Neuronal stem cell (in vitro differentiated cells): ENCODE results near the gene STRN4.

Source experiments
- DNase-seq: peaks from one replicate; pipeline ENCODE4 v3.0.0-alpha.2; 2013; ENCODE audit warnings: low spot score
- H2AFZ ChIP-seq: one replicate; pipeline ENCODE4 v1.6.1; 2013; ENCODE audit warnings: mild to moderate bottlenecking, low read length, inconsistent platforms
- H2AK5ac ChIP-seq: 2 replicates; pipeline ENCODE4 v1.6.1; 2013; ENCODE audit warnings: low read depth, mild to moderate bottlenecking, inconsistent platforms, low read length, moderate library complexity, mixed read lengths
- H2BK120ac ChIP-seq: 2 replicates; pipeline ENCODE4 v1.6.1; 2013; ENCODE audit warnings: low read depth, mild to moderate bottlenecking, inconsistent platforms, low read length, moderate library complexity, mixed read lengths
- H2BK12ac ChIP-seq: one replicate; pipeline ENCODE4 v1.6.1; 2013; ENCODE audit warnings: low read length, inconsistent platforms
- H2BK15ac ChIP-seq: 2 replicates; pipeline ENCODE4 v1.6.1; 2013; ENCODE audit warnings: mild to moderate bottlenecking, low read length, inconsistent platforms, mixed read lengths
- H2BK5ac ChIP-seq: one replicate; pipeline ENCODE4 v1.6.1; 2013; ENCODE audit warnings: inconsistent platforms, mild to moderate bottlenecking, low read length, moderate library complexity
- H3K14ac ChIP-seq: one replicate; pipeline ENCODE4 v1.6.1; 2013; ENCODE audit warnings: low read length, inconsistent platforms
- H3K18ac ChIP-seq: 2 replicates; pipeline ENCODE4 v1.6.1; 2013; ENCODE audit warnings: low read length, inconsistent platforms
- H3K23ac ChIP-seq: 2 replicates; pipeline ENCODE4 v1.6.1; 2013; ENCODE audit warnings: low read depth, mild to moderate bottlenecking, mixed read lengths, low read length, inconsistent platforms; ENCODE audit not compliant: poor library complexity
- H3K27ac ChIP-seq: replicated peaks from 3 replicates; pipeline ENCODE4 v1.5.1; 2013; ENCODE audit warnings: low read length, inconsistent platforms
- H3K27me3 ChIP-seq, 3 experiments: 2 replicates each; pipeline ENCODE4 v1.6.1; 2013; ENCODE audit warnings: low read length in 3 of 3, mild to moderate bottlenecking in 2 of 3, inconsistent platforms in 1 of 3, low read depth in 1 of 3, mixed read lengths in 1 of 3, moderate library complexity in 1 of 3; ENCODE audit not compliant: control insufficient read depth in 3 of 3, insufficient read depth in 3 of 3
- H3K36me3 ChIP-seq, 2 donors: replicated peaks in 1 of 2; 2 replicates each; pipeline ENCODE4 v1.6.1; 2013; ENCODE audit warnings: low read length in 2 of 2; ENCODE audit not compliant: control insufficient read depth in 2 of 2, insufficient read depth in 2 of 2
- H3K4ac ChIP-seq: 2 replicates; pipeline ENCODE4 v1.6.1; 2013; ENCODE audit warnings: inconsistent platforms, mild to moderate bottlenecking, low read length, moderate library complexity
- H3K4me1 ChIP-seq, 2 donors: 1 replicate in 1 of 2; 2 replicates in 1 of 2; pipeline ENCODE4 v1.6.1; 2013; ENCODE audit warnings: low read length in 2 of 2, low read depth in 1 of 2; ENCODE audit not compliant: control insufficient read depth in 2 of 2, insufficient read depth in 1 of 2
- H3K4me2 ChIP-seq: one replicate; pipeline ENCODE4 v1.6.1; 2013; ENCODE audit warnings: mild to moderate bottlenecking, low read length, inconsistent platforms; ENCODE audit not compliant: insufficient read depth, poor library complexity, severe bottlenecking
- H3K4me3 ChIP-seq, 2 donors: 2 replicates each; pipeline ENCODE4 v1.5.1; 2013; ENCODE audit warnings: low read length in 2 of 2, mild to moderate bottlenecking in 2 of 2, inconsistent platforms in 1 of 2, moderate library complexity in 1 of 2
- H3K79me1 ChIP-seq: one replicate; pipeline ENCODE4 v1.6.1; 2013; ENCODE audit warnings: low read depth, mild to moderate bottlenecking, inconsistent platforms, low read length, moderate library complexity
- H3K9ac ChIP-seq: one replicate; pipeline ENCODE4 v1.6.1; 2013; ENCODE audit warnings: mild to moderate bottlenecking, low read depth, low read length, inconsistent platforms; ENCODE audit not compliant: poor library complexity
- H3K9me3 ChIP-seq, 2 donors: replicated peaks in 1 of 2; 2 replicates each; pipeline versions ENCODE3 to v1.6.1; 2013; ENCODE audit warnings: low read length in 2 of 2, mild to moderate bottlenecking in 2 of 2, inconsistent platforms in 1 of 2, low read depth in 1 of 2, mixed read lengths in 1 of 2, moderate library complexity in 1 of 2; ENCODE audit not compliant: control insufficient read depth in 2 of 2, insufficient read depth in 1 of 2
- H4K8ac ChIP-seq: one replicate; pipeline ENCODE4 v1.6.1; 2013; ENCODE audit warnings: low read depth, mild to moderate bottlenecking, inconsistent platforms, low read length, moderate library complexity
- H4K91ac ChIP-seq: one replicate; pipeline ENCODE4 v1.6.1; 2013; ENCODE audit warnings: low read length, low read depth, mild to moderate bottlenecking, inconsistent platforms; ENCODE audit not compliant: poor library complexity
- WGBS, 2 donors: extraction: QIAGEN DNeasy Blood & Tissue Kit; methylation state at CpG; one replicate each; pipeline ENCODE4 v1.1.7; 2013; ENCODE audit warnings: missing lambda C conversion rate in 2 of 2, mixed read lengths in 1 of 2; ENCODE audit not compliant: insufficient read length in 2 of 2, insufficient replicate concordance in 1 of 2; ENCODE audit errors: extremely low coverage in 2 of 2; 5-methylcytosine and 5-hydroxymethylcytosine counted together

Gene STRN4

GRCh38 chr19:46730187-46730586 is 16.1 kb downstream of the STRN4 start:
- no peak overlapping the region for H3K14ac ChIP-seq
- H2BK12ac ChIP-seq = no peak overlapping the region
- H3K9me3 ChIP-seq = peaks cover 0 to 2% of the 10 kb centered on the region in 2 donors
- DNase-seq = no peak
- no peak overlapping the region for H4K8ac ChIP-seq
- no peak overlapping the region for H2BK5ac ChIP-seq
- H3K4ac ChIP-seq = no peak overlapping the region
- H4K91ac ChIP-seq = no peak overlapping the region
- H3K18ac ChIP-seq = no peak overlapping the region
- no peaks in the 10 kb centered on the region for H3K4me1 ChIP-seq
- H3K27me3 ChIP-seq = no peaks in the 10 kb centered on the region
- no peak overlapping the region for H3K4me3 ChIP-seq
- no peak overlapping the region for H3K23ac ChIP-seq
- peak overlapping the region; percentile 64 for H3K9ac ChIP-seq
- no peak overlapping the region for H2AFZ ChIP-seq
- no peak overlapping the region for H2BK120ac ChIP-seq
- peaks cover 85 to 98% of the 10 kb centered on the region in 2 donors for H3K36me3 ChIP-seq
- H3K79me1 ChIP-seq = peaks cover 23% of the 10 kb centered on the region
- no peak overlapping the region for H2AK5ac ChIP-seq
- no peak overlapping the region for H2BK15ac ChIP-seq
- WGBS, 2 donors = no CpG with 5 or more reads among the region's 9 CpGs
- H3K4me2 ChIP-seq = no peak overlapping the region
- no peak overlapping the region for H3K27ac ChIP-seq

GRCh38 chr19:46729696-46730095 is 16.6 kb downstream of the STRN4 start:
- Histone ChIP-seq H3K79me1 (peaks cover 23% of the 10 kb centered on the region), H3K27me3 (no peaks in the 10 kb centered on the region), H2BK12ac (no peak overlapping the region), H3K4me2 (no peak overlapping the region), H2BK120ac (no peak overlapping the region), H3K14ac (no peak overlapping the region), H2BK5ac (no peak overlapping the region), H3K9ac (no peak overlapping the region), H2BK15ac (no peak overlapping the region), H2AK5ac (no peak overlapping the region), H2AFZ (no peak overlapping the region), H3K9me3 (peaks cover 0 to 2% of the 10 kb centered on the region in 2 donors), H3K23ac (no peak overlapping the region), H3K36me3 (peaks cover 90 to 99% of the 10 kb centered on the region in 2 donors), H3K4me1 (no peaks in the 10 kb centered on the region), H3K4ac (no peak overlapping the region), H3K27ac (no peak overlapping the region), H3K18ac (no peak overlapping the region), H4K91ac (no peak overlapping the region), H4K8ac (no peak overlapping the region), H3K4me3 (no peak overlapping the region)
- DNase-seq = no peak
- no CpG with 5 or more reads among the region's 7 CpGs for WGBS, 2 donors

GRCh38 chr19:46728693-46729339 is 17.4 kb downstream of the STRN4 start:
- Histone ChIP-seq H2AFZ (no peak overlapping the region), H2BK15ac (no peak overlapping the region), H2BK5ac (peak overlapping the region; percentile 33), H3K4me3 (peak overlapping the region in 1 of 2 donors; percentile 51), H3K4ac (no peak overlapping the region), H3K27ac (no peak overlapping the region), H3K79me1 (peaks cover 19% of the 10 kb centered on the region), H2BK12ac (no peak overlapping the region), H3K4me2 (no peak overlapping the region), H3K14ac (no peak overlapping the region), H2AK5ac (no peak overlapping the region), H3K36me3 (peaks cover 92 to 100% of the 10 kb centered on the region in 2 donors), H4K91ac (peak overlapping the region; percentile 7), H3K23ac (no peak overlapping the region), H3K9me3 (peaks cover 0 to 2% of the 10 kb centered on the region in 2 donors), H3K27me3 (no peaks in the 10 kb centered on the region), H3K9ac (peak overlapping the region; percentile 53), H3K18ac (no peak overlapping the region), H3K4me1 (no peaks in the 10 kb centered on the region), H2BK120ac (no peak overlapping the region), H4K8ac (peak overlapping the region; percentile 20)
- WGBS, 2 donors = no CpG with 5 or more reads among the region's 20 CpGs
- peak; percentile 43 for DNase-seq

- H4K91ac ChIP-seq = no peak overlapping the region
- no peak overlapping the region for H2AK5ac ChIP-seq
- H2BK120ac ChIP-seq = no peak overlapping the region
- no peak overlapping the region for H3K4me2 ChIP-seq
- no peaks in the 10 kb centered on the region for H3K27me3 ChIP-seq
- no peak overlapping the region for H2BK12ac ChIP-seq
- WGBS, 2 donors = no CpG with 5 or more reads among the region's 14 CpGs
- no peak overlapping the region for H2AFZ ChIP-seq
- no peaks in the 10 kb centered on the region for H3K4me1 ChIP-seq
- no peak overlapping the region for H2BK15ac ChIP-seq
- peak overlapping the region; percentile 30 for H3K9ac ChIP-seq
- no peak overlapping the region for H3K27ac ChIP-seq
- peaks cover 93 to 100% of the 10 kb centered on the region in 2 donors for H3K36me3 ChIP-seq
- H3K4me3 ChIP-seq = no peak overlapping the region
- H3K14ac ChIP-seq = no peak overlapping the region
- H3K4ac ChIP-seq = no peak overlapping the region
- H2BK5ac ChIP-seq = no peak overlapping the region
- H4K8ac ChIP-seq = peak overlapping the region; percentile 20
- peak overlapping the region; percentile 16 for H3K23ac ChIP-seq
- no peak overlapping the region for H3K18ac ChIP-seq
- H3K79me1 ChIP-seq = peaks cover 19% of the 10 kb centered on the region
- peaks cover 0 to 2% of the 10 kb centered on the region in 2 donors for H3K9me3 ChIP-seq
- no peak for DNase-seq
Measured at GRCh38 chr19:46728208-46728607, 18.0 kb downstream of the STRN4 start.
